ENCODE results near the gene RPS18. TPM values are rescaled to one million over a fixed set of nuclear protein-coding genes. Genes with fewer than 3 reads are reported as not detected.

RPS18 gene
- total RNA-seq, 1 experiment from 2014 or later, result 4,062 TPM

GRCh38 chr6:33248932-33249731 is 22.7 kb upstream of the RPS18 start (continued):
- TF ChIP-seq, protein P1, sequence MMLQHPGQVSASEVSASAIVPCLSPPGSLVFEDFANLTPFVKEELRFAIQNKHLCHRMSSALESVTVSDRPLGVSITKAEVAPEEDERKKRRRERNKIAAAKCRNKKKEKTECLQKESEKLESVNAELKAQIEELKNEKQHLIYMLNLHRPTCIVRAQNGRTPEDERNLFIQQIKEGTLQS (IDR thresholded peaks at IDR 0.05), result no peak
- TF ChIP-seq CBX3 (IDR thresholded peaks at IDR 0.05; ENCODE audit: low read depth) (no peak), TCF7L2 (IDR thresholded peaks at IDR 0.05; ENCODE audit: borderline replicate concordance, extremely low read depth, insufficient read depth, insufficient read length) (peak; percentile 70), SIN3A (IDR thresholded peaks at IDR 0.05; ENCODE audit: low read depth) (peak; percentile 86), CEBPB (IDR thresholded peaks at IDR 0.05; ENCODE audit: low read depth) (no peak)

GRCh38 chr6:33249732-33250630 is 21.9 kb upstream of the RPS18 start:
- Histone ChIP-seq H3K79me2 (ENCODE audit: insufficient read depth, low read length) (no peaks in the 10 kb centered on the region), H3K27ac (ENCODE audit: low read depth, low read length) (peak overlapping the region; percentile 90), H3K27me3 (ENCODE audit: insufficient read depth, low read length) (no peaks in the 10 kb centered on the region), H3K36me3 (ENCODE audit: control insufficient read depth in 1 of 2, insufficient read depth in 2 of 2, low read length in 2 of 2) (no peaks in the 10 kb centered on the region), H3K9ac (ENCODE audit: low read length) (peak overlapping the region; percentile 88), H2AFZ (ENCODE audit: low read depth, low read length, poor library complexity, severe bottlenecking) (no peak overlapping the region), H3K4me2 (ENCODE audit: low read length) (peak overlapping the region; percentile 99), H4K20me1 (ENCODE audit: insufficient read depth) (no peaks in the 10 kb centered on the region), H3K9me3 (ENCODE audit: control insufficient read depth in 1 of 2, insufficient read depth in 1 of 2, low read depth in 1 of 2, low read length in 2 of 2) (no peaks in the 10 kb centered on the region), H3K4me3 (replicated peaks in 1 of 2; ENCODE audit: low read depth in 1 of 2, low read length in 2 of 2) (peak overlapping the region; percentile 74 to 85), H3K4me1 (ENCODE audit: control insufficient read depth in 1 of 2, insufficient read depth in 2 of 2, low read length in 2 of 2) (peaks cover 16 to 38% of the 10 kb centered on the region in 2 experiments), H3K9me2 (ENCODE audit: insufficient read depth) (no peaks in the 10 kb centered on the region)
- intact Hi-C loops (cut with micrococcal nuclease), result loop anchor here (1.0 to 2.0 kb wide), 4 partner anchors 45 to 250 kb away; partner anchors contain the start of genes HSD17B8, RXRB and SLC39A7
- DNase-seq (ENCODE audit: low read depth, low spot score), result no peak
- CTCF ChIA-PET, result interaction anchor here (0.7 to 4.3 kb wide), 9 partner anchors 11 to 235 kb away, joined by 3 to 49 read pairs (median 10); no protein-coding TSS in a partner anchor
- POLR2A ChIA-PET, result interaction anchor here (0.6 to 4.0 kb wide), 9 partner anchors 8 to 278 kb away, joined by 3 to 24 read pairs (median 5); partner anchors contain the start of genes B3GALT4, RPS18 and VPS52
- ATAC-seq, result peak; percentile 2; the same call in 1 of the 2 replicates
- TSS peak; percentile 75 for BruUV-seq (replicated peaks)
- RAD21 ChIA-PET (ENCODE audit: low non-redundant PET in 1 of 2, low total read pairs in 2 of 2, uncharacterized antibody in 2 of 2, unreplicated experiment in 2 of 2), result no interaction called here
- no peak for TF ChIP-seq SRF (IDR thresholded peaks at IDR 0.05; ENCODE audit: low read depth)
- TF ChIP-seq, protein P1 (IDR thresholded peaks at IDR 0.05), result no peak
- no peak; the same call in 1 of the 2 replicates for TF ChIP-seq ZFX (IDR thresholded peaks at IDR 0.05)
- no peak for TF ChIP-seq FOSL1 (IDR thresholded peaks at IDR 0.05; ENCODE audit: low read depth)
- TF ChIP-seq ZNF274 (IDR thresholded peaks at IDR 0.05; ENCODE audit: low read depth, low read length), result no peak
- no peak for TF ChIP-seq POLR2AphosphoS5 (IDR thresholded peaks at IDR 0.05; ENCODE audit: low read depth, low read length)
- TF ChIP-seq, protein P2, sequence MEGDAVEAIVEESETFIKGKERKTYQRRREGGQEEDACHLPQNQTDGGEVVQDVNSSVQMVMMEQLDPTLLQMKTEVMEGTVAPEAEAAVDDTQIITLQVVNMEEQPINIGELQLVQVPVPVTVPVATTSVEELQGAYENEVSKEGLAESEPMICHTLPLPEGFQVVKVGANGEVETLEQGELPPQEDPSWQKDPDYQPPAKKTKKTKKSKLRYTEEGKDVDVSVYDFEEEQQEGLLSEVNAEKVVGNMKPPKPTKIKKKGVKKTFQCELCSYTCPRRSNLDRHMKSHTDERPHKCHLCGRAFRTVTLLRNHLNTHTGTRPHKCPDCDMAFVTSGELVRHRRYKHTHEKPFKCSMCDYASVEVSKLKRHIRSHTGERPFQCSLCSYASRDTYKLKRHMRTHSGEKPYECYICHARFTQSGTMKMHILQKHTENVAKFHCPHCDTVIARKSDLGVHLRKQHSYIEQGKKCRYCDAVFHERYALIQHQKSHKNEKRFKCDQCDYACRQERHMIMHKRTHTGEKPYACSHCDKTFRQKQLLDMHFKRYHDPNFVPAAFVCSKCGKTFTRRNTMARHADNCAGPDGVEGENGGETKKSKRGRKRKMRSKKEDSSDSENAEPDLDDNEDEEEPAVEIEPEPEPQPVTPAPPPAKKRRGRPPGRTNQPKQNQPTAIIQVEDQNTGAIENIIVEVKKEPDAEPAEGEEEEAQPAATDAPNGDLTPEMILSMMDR (IDR thresholded peaks at IDR 0.05 in 2 of 3, conservative IDR thresholded peaks at IDR 0.05 in 1 of 3; ENCODE audit: borderline replicate concordance in 1 of 3, insufficient read depth in 1 of 3, low read depth in 2 of 3, low read length in 2 of 3), result no peak
- TF ChIP-seq, protein P3, sequence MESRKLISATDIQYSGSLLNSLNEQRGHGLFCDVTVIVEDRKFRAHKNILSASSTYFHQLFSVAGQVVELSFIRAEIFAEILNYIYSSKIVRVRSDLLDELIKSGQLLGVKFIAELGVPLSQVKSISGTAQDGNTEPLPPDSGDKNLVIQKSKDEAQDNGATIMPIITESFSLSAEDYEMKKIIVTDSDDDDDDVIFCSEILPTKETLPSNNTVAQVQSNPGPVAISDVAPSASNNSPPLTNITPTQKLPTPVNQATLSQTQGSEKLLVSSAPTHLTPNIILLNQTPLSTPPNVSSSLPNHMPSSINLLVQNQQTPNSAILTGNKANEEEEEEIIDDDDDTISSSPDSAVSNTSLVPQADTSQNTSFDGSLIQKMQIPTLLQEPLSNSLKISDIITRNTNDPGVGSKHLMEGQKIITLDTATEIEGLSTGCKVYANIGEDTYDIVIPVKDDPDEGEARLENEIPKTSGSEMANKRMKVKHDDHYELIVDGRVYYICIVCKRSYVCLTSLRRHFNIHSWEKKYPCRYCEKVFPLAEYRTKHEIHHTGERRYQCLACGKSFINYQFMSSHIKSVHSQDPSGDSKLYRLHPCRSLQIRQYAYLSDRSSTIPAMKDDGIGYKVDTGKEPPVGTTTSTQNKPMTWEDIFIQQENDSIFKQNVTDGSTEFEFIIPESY (IDR thresholded peaks at IDR 0.05; ENCODE audit: extremely low read depth, insufficient replicate concordance, low read length), result no peak
- no peak for TF ChIP-seq YY1 (IDR thresholded peaks at IDR 0.05; ENCODE audit: extremely low read depth, insufficient replicate concordance, low read depth, low read length)
- no peak for TF ChIP-seq RAD21 (IDR thresholded peaks at IDR 0.05; ENCODE audit: low read depth)
- no peak for TF ChIP-seq EGR1 (IDR thresholded peaks at IDR 0.05; ENCODE audit: low read depth)
- TF ChIP-seq TCF7L2 (IDR thresholded peaks at IDR 0.05; ENCODE audit: borderline replicate concordance, extremely low read depth, insufficient read depth, insufficient read length), result no peak
- TF ChIP-seq CEBPB (IDR thresholded peaks at IDR 0.05; ENCODE audit: low read depth), result no peak
- no peak for TF ChIP-seq MAX (IDR thresholded peaks at IDR 0.05)
- no peak for TF ChIP-seq CBX3 (IDR thresholded peaks at IDR 0.05; ENCODE audit: low read depth)
